AG20443 (cell line): ENCODE results near the gene OR2L13.
"Not testable (repeated sequence)": the region's sequence is repeated elsewhere in the genome, so short reads cannot be mapped to it uniquely, and the experiment has no call there.

ENCODE experiments used
- DNase-seq: peaks from one replicate; pipeline ENCODE4 v3.0.0; 2012; ENCODE audit warnings: low spot score, mixed read lengths

Gene OR2L13, protein sequence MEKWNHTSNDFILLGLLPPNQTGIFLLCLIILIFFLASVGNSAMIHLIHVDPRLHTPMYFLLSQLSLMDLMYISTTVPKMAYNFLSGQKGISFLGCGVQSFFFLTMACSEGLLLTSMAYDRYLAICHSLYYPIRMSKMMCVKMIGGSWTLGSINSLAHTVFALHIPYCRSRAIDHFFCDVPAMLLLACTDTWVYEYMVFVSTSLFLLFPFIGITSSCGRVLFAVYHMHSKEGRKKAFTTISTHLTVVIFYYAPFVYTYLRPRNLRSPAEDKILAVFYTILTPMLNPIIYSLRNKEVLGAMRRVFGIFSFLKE

DNA sequence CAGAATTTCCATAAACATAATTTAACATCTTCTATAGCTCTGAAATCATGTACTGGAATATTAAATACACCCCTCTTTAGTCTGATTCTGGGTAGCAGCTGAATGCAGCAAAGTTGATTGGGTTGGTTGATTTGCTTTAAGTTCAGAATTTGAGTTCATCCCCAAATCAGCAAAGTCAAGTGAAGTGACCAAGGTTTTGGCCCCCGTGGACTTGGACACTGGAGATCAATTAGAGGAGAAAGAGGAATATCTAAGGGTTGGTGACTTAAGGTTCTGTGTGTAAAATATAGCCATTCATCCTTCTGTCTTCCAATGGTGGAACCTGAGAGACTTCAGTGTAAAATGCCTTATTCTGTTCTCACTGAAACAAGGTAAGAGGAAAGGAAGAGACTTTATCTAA is at the start of gene OR2L13:
Gene OR2L13 (plus strand): TSS at position 301 of the 400 bp plus-strand sequence. CDS start 4,192 bp downstream, outside the sequence.
- DNase-seq, result no peak

DNA sequence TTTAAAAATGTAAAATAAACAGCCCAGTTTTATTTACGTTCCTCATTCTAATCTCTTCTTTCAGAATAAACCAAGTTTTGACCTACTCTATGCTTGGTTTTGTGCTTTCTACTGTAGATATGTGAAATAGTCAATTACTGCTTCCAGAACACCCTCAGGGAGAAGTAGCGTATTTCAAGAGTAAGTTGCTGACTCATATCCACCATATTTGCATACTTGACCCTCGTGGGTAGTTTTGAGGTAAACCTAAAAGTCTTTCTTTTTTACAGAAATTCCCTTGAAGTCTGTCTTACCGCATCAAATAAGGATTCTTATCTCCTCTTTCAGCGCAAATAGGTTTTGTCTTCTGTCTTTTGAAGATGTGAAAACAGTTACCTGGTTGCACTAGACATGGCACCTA is 49.8 kb upstream of the OR2L13 start:
- DNase-seq, result no peak

DNA sequence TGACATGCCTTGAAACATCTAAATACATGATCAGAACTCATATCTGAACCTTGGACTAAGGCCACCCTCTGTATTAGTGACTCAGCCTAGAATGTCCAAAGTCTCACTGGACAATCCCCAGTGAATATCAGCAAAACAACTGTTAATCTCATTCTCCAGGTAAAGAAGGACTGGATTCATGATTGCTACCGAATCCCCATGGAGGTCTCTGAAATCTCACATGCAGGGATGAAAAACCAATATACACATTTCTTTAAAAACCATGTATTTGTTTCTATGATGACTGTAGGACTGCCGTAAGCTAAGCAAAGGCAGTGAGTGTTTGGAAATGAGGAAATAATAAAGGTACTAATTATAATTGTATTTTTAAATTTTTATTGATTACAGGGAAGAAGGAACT is 48.4 kb upstream of the OR2L13 start, which contains the start of gene OR2L3:
Gene OR2L3 (plus strand): TSS at position 301 of the 400 bp plus-strand sequence. CDS start 13,846 bp downstream, outside the sequence.
- DNase-seq, result no peak

DNA sequence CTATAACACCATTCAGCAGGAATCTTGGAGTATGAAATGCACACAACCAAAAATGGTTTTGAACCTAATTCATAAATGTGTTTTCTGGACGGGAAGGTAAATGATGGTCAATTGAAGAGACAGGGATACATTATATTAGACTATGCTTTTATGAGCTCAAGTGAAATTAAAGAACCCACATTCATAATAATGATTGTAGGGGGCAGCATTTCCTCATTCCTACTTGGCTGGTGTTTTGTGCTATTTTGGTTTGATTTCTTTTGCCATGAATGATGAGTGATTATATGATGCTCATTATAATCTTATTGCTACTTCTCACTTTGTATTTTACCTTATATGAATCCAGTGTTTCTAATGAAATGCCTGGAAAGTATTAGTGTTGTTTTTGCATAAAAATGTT is 48.0 kb upstream of the OR2L13 start:
- DNase-seq, result no peak

DNA sequence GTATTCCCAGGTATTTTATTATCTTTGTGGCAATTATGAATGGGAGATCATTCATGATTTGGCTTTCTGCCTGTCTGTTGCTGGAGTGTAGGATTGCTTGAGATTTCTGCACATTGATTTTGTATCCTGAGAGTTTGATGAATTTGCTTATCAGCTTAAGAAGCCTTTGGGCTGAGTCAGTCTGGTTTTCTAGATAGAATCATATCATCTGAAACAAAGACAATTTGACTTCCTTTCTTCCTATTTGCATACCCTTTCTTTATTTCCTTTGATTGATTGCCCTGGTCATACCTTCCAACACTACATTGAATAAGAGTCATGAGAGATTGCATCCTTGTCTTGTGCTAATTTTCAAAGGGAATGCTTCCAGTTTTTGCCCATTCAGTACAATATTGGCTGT is 40.3 kb upstream of the OR2L13 start:
- DNase-seq, result no peak

GRCh38 chr1:248055261-248055660 is 39.7 kb upstream of the OR2L13 start:
- no peak for DNase-seq

GRCh38 chr1:248065071-248065470 is 29.9 kb upstream of the OR2L13 start:
- DNase-seq, result no peak

DNA sequence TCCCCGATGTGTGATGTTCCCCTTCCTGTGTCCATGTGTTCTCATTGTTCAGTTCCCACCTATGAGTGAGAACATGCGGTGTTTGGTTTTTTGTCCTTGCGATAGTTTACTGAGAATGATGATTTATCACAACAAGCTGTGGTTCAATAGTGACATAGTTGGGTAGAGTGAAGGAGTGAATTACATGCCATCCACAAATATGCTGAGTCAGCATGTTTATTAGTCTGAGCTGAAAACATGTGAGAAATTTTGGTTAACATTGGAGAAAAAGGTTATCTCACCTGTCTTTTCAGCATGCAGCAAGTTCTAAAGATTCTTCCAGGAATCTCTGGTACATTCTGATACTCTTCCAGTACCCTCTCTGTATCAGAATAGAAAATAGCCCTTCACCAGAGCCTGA is 29.4 kb upstream of the OR2L13 start:
- no peak for DNase-seq

- DNase-seq, result not testable (repeated sequence)
These were observed 11.1 kb upstream of the OR2L13 start for GRCh38 chr1:248083864-248084263.

DNA sequence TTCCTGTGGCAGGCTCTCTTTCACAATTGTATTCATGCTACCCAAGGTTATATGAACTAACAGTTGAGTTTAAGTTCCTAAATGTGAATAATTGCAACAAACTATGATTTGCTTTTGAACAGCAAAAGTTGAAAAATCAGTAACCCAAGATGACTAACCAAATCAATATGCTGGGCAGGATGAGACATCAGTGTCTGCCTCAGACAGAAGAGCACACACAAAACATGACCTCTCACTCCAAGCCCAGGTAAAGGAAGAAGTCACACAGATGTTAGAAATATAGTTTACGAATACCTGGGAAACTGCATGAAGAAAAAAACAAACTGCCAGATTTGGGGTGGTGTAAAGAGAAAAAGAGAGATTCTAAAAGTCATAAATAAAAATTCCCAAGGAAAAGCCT is 3.5 kb downstream of the OR2L13 start:
- no peak for DNase-seq

- no peak for DNase-seq
These were observed 7.9 kb downstream of the OR2L13 start for GRCh38 chr1:248102847-248103246.

DNA sequence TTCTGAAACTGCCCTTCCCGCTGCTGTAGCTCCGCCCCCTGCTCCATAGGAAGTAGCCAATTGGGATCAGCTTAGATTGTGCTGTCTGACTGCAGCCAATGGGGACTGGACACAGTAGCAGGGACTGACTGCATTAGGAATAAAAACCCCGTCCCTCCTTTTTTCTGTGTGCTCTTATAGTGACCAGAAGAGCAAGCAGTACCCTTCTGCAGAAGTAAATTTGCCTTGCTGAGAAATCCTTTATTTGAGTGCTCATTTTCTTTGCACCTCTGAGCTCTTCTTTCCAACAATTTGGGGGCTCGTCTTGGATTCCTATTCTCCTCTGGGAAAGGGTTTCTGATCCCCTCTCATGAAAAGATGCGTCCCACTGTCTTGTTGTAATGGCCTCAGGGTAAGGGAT is 16.2 kb downstream of the OR2L13 start:
- no peak for DNase-seq

DNA sequence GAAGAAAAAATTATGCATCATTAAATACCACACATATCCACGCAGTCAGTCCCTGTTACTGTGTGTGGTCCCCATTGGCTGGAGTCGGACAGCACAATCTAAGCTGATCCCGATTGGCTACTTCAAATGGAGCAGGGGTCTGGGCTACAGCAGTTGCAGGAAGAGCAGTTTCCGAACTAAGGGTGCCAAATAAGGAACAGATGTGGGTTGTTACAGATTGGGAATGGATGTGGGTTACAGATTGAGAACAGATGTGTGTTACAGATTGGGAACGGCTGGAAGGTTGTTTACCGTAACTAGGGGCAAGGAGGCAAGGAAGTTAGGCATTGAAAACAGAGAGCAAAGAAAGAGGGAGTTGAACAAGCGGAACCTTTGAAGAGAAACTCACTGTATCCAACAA is 19.9 kb downstream of the OR2L13 start:
- DNase-seq, result no peak

- no peak for DNase-seq
These were observed 32.7 kb downstream of the OR2L13 start for GRCh38 chr1:248127653-248128052.

DNA sequence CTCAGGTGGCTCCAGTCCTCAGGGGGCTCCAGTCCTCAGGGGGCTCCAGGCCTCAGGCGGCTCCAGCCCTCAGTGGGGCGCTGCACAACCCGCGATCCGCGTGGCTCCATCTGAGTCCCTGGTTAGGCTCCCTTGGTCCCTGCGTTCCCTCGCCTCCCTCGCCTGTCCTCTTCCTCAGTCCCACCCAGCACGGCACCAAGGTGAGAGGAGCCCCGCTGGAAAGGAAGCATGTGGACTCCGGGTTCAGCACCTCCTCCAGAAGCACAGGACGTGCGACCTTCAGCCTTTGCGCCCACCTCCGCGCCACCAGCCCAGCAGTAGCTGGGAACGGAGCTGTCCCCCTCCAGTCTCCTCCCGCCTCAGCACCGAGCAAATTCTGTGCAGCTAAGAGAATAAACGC is 41.8 kb downstream of the OR2L13 start:
- no peak for DNase-seq

- no peak for DNase-seq
These were observed 45.9 kb downstream of the OR2L13 start for GRCh38 chr1:248140846-248141245.

- DNase-seq, result no peak
These were observed 48.3 kb downstream of the OR2L13 start for GRCh38 chr1:248143311-248143710.

DNA sequence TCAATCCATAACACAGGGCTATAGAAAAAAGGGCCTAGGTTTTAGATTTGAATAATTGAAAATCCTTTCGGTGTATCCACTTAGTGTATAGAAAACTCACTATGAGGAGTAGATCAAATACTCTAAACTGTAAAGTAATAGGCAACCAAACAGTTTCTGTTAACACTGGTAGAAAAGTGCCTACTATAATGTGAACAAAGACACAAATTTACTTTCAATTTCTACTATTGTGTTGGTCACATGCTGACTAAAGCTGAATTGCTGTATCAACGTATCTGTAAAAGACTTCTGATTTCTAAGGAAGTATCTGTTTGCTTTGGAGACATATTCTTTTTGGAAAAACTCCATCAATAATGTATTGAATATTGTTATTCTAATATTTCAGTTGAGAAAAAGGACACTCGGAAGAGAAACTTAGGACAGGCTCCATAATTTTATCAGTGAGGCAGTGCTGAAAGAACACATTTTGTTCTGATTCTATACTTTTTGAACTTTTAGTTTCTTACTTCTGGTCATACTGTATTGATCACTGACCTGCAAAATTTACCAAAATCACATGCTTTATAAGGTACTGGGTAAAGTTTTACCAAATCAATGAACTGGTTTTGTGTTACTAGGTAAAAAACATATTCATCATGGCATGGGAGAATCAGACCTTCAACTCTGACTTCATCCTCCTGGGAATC is 49.7 kb downstream of the OR2L13 start, which contains the start of gene OR2M5:
Gene OR2M5 (plus strand): TSS at position 636 of the 686 bp plus-strand sequence. CDS start 0 bp downstream, at position 636.
- DNase-seq, result no peak
